GM18951 (cell line): ENCODE data around the gene PDP2.

ENCODE experiments used
- POLR2A ChIP-seq: IDR thresholded peaks from 4 replicates; pipeline ENCODE4 v1.6.1; 2011; ENCODE audit warnings: mild to moderate bottlenecking; ENCODE audit not compliant: insufficient read length, insufficient read depth; ENCODE audit errors: extremely low read depth
- in situ Hi-C: fragments of 300-500 bp; cut with MboI; formaldehyde crosslinking; loops from one replicate; pipeline ENCODE4 v1.12.0; 2022; ENCODE audit warnings: low sequenced_read_pairs, mixed read lengths, inconsistent platforms; ENCODE audit not compliant: unreplicated experiment

Gene PDP2

GRCh38 chr16:66846831-66847230 lies 33.5 kb upstream of the PDP2 start:
- in situ Hi-C loops, result no loop called here
- no peak for TF ChIP-seq POLR2A

- in situ Hi-C loops, result no loop called here
Observed at GRCh38 chr16:66847533-66848067, 32.7 kb upstream of the PDP2 start.

GRCh38 chr16:66848172-66848571 lies 32.1 kb upstream of the PDP2 start:
- TF ChIP-seq POLR2A, result no peak
- in situ Hi-C loops, result no loop called here

More at GRCh38 chr16:66847533-66848067, 32.7 kb upstream of the PDP2 start:
- TF ChIP-seq POLR2A, result no peak

GRCh38 chr16:66849021-66849420 lies 31.3 kb upstream of the PDP2 start:
- TF ChIP-seq POLR2A, result no peak
- in situ Hi-C loops, result no loop called here

GRCh38 chr16:66849549-66849948 lies 30.8 kb upstream of the PDP2 start:
- no peak for TF ChIP-seq POLR2A
- in situ Hi-C loops, result no loop called here

- in situ Hi-C loops, result loop anchor here (25.0 kb wide), 1 partner anchor 438 kb away; no protein-coding TSS in a partner anchor
Observed at GRCh38 chr16:66850115-66850815, 30.1 kb upstream of the PDP2 start.

GRCh38 chr16:66851166-66851964 lies 28.9 kb upstream of the PDP2 start:
- in situ Hi-C loops, result loop anchor here (25.0 kb wide), 1 partner anchor 439 kb away; no protein-coding TSS in a partner anchor

More at GRCh38 chr16:66850115-66850815, 30.1 kb upstream of the PDP2 start:
- no peak for TF ChIP-seq POLR2A

GRCh38 chr16:66853261-66854139 lies 26.8 kb upstream of the PDP2 start:
- TF ChIP-seq POLR2A, result no peak
- in situ Hi-C loops, result loop anchor here (25.0 kb wide), 1 partner anchor 441 kb away; no protein-coding TSS in a partner anchor

More at GRCh38 chr16:66851166-66851964, 28.9 kb upstream of the PDP2 start:
- no peak for TF ChIP-seq POLR2A

- in situ Hi-C loops, result loop anchor here (25.0 kb wide), 1 partner anchor 444 kb away; no protein-coding TSS in a partner anchor
- TF ChIP-seq POLR2A, result no peak
Observed at GRCh38 chr16:66856184-66856730, 24.1 kb upstream of the PDP2 start.

GRCh38 chr16:66856801-66857200 lies 23.5 kb upstream of the PDP2 start:
- in situ Hi-C loops, result loop anchor here (25.0 kb wide), 1 partner anchor 444 kb away; no protein-coding TSS in a partner anchor
- no peak for TF ChIP-seq POLR2A

GRCh38 chr16:66857437-66857836 lies 22.9 kb upstream of the PDP2 start:
- in situ Hi-C loops, result loop anchor here (25.0 kb wide), 1 partner anchor 445 kb away; no protein-coding TSS in a partner anchor
- TF ChIP-seq POLR2A, result no peak
